ENCODE data around the gene NLRP4.
"Not testable (repeated sequence)": the region's sequence is repeated elsewhere in the genome, so short reads cannot be mapped to it uniquely, and the experiment has no call there.

Gene NLRP4

DNA sequence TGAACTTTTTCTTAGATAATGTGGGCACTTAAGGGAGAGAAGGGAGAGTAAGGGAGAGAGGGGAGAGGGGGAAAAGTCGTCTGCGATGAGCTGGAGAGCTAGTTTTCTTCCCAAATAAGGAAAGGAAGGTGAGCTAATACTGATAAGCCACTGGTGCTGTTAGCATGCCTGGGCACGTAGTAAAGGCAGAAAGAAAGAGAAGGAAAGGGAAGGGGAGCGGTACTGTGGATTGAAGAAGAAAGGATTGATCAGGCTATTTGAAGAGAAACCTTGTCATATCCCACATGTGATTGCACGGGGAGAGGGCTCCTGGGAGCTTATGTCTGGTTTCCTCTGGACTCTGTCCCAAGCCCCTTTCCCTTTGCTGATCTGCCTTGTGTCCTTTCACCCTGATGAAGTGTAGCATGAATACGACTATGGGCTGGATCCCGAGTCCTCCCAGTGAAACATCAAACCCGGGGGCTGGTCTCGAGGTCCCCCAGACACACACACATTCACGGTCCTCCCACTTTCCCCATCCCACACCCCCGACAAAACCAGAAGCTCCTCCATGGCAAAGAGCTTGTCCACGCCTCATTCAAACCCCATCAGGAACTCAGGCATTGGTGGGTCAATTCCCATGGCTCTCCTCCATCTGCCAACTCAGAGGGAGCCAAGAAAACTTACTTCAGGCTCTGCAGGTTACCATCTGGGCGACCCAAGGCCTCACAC is 65.2 kb downstream of the NLRP4 start:
- DNase-seq: no peak

DNA sequence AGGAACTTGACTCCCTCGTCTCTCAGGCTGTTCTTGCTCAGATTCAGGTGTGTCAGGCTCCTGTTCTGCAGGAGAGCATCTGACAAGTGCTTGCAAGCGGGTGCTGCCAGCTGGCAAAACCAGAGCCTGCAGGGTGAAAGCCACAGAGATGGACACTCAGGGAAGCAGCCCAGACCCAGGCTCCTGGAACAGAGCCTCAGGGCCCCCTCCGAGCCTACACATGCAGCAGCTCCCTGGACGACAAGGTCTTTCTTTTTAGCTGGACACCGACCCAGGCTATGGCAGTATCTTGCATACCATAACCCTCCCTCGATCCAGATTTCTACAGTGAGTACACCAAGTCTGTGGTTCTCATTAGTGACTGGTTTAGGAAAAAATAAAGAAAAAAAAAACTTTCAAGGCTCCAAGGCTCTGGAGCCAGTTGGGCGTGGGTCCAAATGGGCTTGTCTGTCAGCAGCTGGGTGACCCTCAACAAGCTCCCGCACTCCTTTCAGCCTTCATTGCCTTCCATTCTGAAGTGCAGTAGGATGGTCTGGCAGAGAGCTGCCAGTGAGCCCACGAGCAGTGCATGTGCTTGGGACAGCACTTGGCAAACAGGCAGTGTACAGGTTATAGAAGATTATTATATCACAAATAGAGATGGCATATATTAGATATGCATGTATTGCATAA is 65.9 kb downstream of the NLRP4 start:
- no peak for DNase-seq

DNA sequence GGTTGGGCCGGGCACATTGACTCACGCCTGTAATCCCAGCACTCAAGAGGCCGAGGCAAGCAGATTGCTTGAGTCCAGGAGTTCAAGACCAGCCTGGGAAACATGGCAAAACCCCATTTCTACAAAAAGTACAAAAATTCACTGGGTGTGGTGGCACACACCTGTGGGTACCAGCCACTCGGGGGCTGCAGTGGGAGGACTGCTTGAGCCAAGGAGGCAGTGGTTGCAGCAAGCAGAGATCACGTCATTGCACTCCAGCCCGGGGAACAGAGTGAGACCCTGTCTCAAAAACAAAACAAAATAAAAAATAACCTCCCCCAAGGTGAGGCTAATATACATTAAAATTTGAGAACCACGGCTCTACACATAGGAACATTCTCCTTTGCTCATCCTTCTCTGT is 70.9 kb downstream of the NLRP4 start:
- no peak for DNase-seq

DNA sequence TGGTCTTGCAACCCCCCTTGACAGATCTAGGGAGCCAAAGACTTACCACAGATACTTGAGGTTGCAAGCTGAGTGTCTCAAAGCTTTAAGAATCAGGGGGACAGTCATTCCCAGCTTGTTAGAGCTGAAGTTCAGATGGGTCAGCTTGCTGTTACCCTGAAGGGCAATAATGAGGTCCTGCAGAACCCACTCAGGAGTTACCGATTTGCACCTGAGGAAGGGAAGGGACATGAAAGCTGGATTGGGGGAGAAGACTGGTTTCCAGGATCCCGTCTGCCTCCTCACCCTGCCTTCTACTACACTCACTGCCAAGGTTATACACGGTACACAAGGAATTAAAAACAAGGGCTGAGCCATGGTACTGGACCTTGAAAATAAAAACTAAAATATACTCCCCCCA is 71.4 kb downstream of the NLRP4 start:
- DNase-seq: no peak

DNA sequence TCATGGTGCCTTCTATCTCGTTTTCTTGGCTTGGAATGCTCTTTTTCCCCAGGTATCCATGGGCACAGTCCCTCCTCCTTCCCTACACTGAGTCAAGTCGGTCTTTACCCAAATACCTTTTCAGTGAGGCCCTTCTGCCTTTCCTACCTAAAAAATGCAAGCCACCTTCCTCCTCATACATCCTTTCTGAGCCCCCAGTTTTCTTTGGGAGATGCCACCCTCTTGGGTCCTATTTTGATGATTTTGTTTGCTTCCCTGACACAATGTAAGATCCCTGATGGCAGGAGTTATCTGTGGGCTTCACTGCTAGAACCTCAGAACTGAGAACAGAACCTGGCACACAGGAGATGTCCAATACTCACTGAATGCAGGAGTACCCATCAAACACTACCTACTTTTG is 73.5 kb downstream of the NLRP4 start:
- DNase-seq: no peak

DNA sequence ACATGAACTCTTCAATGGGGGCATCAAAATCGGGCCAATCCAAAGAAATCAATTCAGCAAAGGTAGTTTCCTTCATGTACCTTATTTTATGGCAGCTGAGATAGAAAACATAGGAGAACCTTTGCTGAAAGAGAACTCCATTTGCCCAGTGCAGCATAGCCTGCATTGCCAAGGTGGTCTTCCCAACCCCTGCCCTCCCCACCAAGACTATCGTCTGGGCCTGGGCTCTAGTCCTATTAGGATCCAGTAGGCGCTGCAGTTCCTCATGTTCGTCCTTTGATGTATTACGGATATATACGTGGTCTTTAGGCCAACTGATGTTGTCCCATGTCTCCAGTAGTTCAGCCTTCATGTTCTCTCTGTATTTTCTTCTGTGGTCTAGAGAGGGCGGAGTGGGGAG is 76.6 kb downstream of the NLRP4 start:
- DNase-seq: no peak

DNA sequence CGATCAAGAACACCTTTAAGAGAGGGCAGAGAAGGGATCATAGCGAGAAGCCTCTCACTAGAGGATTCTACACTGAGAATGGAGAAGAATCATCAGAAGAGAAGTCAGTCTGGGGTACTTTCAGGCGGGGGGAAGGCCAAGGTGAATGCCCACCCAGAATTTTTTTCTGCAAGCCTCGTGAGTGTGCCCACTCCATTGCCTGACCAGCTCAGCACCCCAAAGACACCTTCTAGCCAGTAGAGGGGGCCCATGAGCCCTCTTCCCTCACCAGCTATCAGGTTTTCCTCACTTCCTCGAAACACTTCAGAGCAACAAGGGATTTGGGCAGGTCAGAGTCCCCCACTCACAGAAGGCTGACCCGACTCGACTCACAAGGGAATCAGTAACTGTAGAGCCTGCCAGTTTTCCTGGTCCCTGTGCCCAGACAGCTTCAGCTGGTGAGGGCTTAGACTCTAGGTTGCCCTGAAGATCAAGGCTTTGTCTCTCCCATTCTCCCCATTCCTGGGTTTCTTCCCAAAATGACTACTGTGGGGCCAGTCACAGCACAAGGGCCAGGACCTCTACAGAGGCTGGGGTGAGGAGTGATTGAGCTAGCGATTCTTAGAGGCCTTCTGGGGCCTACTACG is 77.4 kb downstream of the NLRP4 start:
- DNase-seq: no peak

DNA sequence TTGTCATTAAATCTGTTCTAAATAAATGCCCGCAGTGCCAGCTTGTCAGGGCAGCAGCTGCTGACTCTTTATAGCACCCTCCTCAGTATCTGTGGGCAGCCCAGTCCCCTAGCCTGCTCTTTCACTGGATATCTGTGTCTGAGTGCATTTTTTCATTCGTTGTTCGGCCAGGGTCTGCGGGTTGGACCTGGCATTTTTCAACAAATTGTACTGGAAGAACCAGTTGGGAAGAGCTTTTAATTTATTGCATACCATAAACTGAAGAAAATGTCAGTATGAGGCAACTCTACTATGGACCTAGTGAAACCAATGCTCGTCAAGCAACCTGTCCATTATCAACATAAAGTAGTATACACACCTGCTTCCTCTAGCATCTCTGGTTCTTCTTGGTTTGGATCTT is 87.2 kb downstream of the NLRP4 start:
- no peak for DNase-seq

DNA sequence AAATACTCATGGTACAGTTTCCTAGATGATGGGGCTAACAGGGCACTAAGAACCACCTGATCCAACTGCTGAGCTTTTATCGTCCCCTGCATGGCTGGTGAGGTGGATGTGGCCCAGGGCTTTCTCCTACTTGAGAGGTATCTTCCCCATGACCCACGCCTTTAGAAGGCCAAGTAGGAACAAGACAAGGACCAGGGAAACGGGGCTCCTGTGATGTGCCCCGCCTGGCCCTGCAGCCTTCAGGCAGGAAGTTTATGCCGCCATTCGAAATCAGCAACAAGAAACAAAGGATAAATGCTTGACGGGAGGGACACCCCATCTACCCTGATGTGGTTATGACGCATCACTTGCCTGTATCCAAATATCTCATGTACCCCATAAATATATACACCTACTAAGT is 91.7 kb downstream of the NLRP4 start:
- no peak for DNase-seq

DNA sequence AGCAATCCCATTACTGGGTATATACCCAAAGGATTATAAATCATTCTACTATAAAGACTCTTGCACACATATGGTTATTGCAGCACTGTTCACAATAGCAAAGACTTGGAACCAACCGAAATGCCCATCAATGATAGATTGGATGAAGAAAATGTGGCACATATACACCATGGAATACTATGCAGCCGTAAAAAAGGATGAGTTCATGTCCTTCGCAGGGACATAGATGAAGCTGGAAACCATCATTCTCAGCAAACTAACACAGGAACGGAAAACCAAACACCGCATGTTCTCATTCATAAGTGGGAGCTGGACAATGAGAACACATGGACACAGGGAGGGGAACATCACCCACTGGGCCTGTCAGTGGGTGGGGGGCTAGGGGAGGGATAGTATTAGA is 92.9 kb downstream of the NLRP4 start:
- DNase-seq: not testable (repeated sequence)

DNA sequence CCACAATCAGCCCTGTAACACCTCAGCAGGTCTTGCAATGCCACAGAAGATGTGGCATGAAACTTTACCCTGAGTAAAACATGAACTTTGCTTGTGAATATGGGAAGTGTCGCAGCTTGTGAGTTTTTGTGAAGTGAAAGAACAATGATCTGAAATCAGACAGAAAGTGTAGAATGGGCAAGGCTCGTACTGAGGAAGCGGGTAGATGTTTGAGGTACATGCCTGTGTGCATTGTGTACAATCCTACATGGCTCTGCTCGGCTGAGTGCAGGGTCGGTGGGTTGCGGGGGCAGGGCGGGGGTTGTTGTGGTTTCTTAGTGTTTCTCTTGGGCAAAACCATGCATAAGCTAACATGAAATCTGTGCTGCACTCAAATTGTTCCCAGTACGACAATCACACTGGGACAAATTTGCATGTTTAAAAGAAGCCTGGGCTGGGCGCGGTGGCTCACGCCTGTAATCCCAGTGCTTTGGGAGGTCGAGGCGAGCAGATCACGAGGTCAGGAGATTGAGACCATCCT is 94.7 kb downstream of the NLRP4 start:
- no peak for DNase-seq
